IPS-20b (cell line): ENCODE results near the gene NRROS.

Source experiments
- H3K27ac ChIP-seq: one replicate; pipeline ENCODE4 v1.5.1; 2013; ENCODE audit warnings: low read length
- H3K27me3 ChIP-seq: 2 replicates; pipeline ENCODE4 v1.6.1; 2013; ENCODE audit warnings: mild to moderate bottlenecking, low read length, inconsistent platforms; ENCODE audit not compliant: insufficient read depth
- H3K36me3 ChIP-seq: 2 replicates; pipeline ENCODE4 v1.6.1; 2013; ENCODE audit warnings: low read depth, mild to moderate bottlenecking, inconsistent platforms, low read length, moderate library complexity; ENCODE audit not compliant: insufficient read depth
- H3K4me1 ChIP-seq: 2 replicates; pipeline ENCODE4 v1.6.1; 2013; ENCODE audit warnings: mild to moderate bottlenecking, control low read depth, inconsistent platforms, low read length, moderate library complexity; ENCODE audit not compliant: insufficient read depth
- H3K4me3 ChIP-seq: 2 replicates; pipeline ENCODE4 v1.5.1; 2013; ENCODE audit warnings: mild to moderate bottlenecking, low read length, inconsistent platforms
- H3K9ac ChIP-seq: 2 replicates; pipeline ENCODE4 v1.6.1; 2013; ENCODE audit warnings: low read depth, mild to moderate bottlenecking, inconsistent platforms, low read length, moderate library complexity
- H3K9me3 ChIP-seq: 2 replicates; pipeline ENCODE4 v1.6.1; 2013; ENCODE audit warnings: mild to moderate bottlenecking, low read depth, low read length, inconsistent platforms; ENCODE audit not compliant: insufficient read depth

NRROS gene

GRCh38 chr3:196640297-196641018 is 964 bp downstream of the NRROS start:
- Histone ChIP-seq H3K4me3 (peak overlapping the region; percentile 60; the same call in 1 of the 2 replicates), H3K9ac (peak overlapping the region; percentile 52; the same call in 1 of the 2 replicates), H3K36me3 (no peaks in the 10 kb centered on the region), H3K9me3 (no peaks in the 10 kb centered on the region), H3K27ac (no peak overlapping the region), H3K27me3 (peaks cover 22% of the 10 kb centered on the region), H3K4me1 (peaks cover 3% of the 10 kb centered on the region; the same call in 1 of the 2 replicates)

GRCh38 chr3:196641333-196642054 is 2.0 kb downstream of the NRROS start:
- no peak overlapping the region for H3K9ac ChIP-seq
- no peaks in the 10 kb centered on the region for H3K36me3 ChIP-seq
- peaks cover 3% of the 10 kb centered on the region; the same call in 1 of the 2 replicates for H3K4me1 ChIP-seq
- peaks cover 22% of the 10 kb centered on the region for H3K27me3 ChIP-seq
- H3K27ac ChIP-seq: no peak overlapping the region
- no peaks in the 10 kb centered on the region for H3K9me3 ChIP-seq
- no peak overlapping the region for H3K4me3 ChIP-seq

GRCh38 chr3:196642434-196642833 is 2.9 kb downstream of the NRROS start:
- H3K4me1 ChIP-seq: peaks cover 6% of the 10 kb centered on the region; the same call in 1 of the 2 replicates
- H3K4me3 ChIP-seq: no peak overlapping the region
- H3K9ac ChIP-seq: no peak overlapping the region

DNA sequence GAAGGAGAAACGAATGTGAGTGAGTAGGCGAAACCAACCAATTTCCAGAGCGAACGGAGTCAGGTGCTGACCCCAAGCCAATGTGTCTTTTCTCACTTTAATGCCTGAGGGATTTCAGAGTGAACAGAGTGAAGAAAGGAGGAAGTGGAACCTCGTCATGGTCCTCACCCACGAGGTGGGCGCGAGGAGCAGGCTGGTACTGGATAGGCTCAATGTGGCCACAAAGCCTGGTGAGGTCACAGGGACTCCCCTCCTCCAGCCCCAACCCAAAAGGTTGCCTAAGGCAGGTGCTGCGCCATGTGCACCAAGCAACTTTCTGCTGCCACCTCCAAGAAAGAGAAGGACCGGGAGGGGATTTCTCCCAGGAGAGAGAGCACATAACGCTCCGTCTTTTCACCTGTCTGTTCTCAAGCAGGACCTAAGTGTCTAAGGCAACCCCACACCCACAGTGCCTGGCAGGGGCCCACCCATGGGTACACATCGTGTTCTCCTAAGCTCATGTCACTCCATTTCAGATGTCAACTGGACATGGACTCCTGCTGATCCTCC is 3.8 kb downstream of the NRROS start:
- Histone ChIP-seq H3K27ac (no peak overlapping the region), H3K27me3 (peaks cover 22% of the 10 kb centered on the region), H3K9ac (no peak overlapping the region), H3K9me3 (no peaks in the 10 kb centered on the region), H3K4me3 (no peak overlapping the region), H3K4me1 (peaks cover 6% of the 10 kb centered on the region; the same call in 1 of the 2 replicates), H3K36me3 (no peaks in the 10 kb centered on the region)

More at GRCh38 chr3:196642434-196642833, 2.9 kb downstream of the NRROS start:
- no peak overlapping the region for H3K27ac ChIP-seq
- H3K36me3 ChIP-seq: no peaks in the 10 kb centered on the region
- H3K9me3 ChIP-seq: no peaks in the 10 kb centered on the region
- H3K27me3 ChIP-seq: peaks cover 22% of the 10 kb centered on the region

DNA sequence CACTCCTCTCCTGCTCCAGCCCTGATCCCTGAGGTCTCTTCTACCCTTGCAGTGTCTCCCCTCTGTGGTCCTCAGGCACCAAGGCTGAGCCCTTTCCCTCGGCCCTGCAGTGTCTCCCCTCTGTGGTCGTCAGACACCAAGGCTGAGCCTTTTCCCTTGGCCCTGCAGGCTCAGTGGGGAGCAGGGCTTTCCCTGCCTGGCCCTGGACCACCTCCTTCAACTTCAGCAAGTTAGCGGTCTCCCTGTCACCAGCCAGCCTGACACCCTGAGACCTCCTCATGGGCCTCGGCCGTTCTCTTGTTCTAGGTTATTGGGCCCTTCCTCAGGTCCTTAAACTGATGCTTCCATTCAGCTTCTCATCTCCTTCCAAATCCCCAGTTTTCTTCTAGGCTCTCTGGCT is 4.3 kb downstream of the NRROS start:
- Histone ChIP-seq H3K4me3 (no peak overlapping the region), H3K9ac (no peak overlapping the region), H3K36me3 (no peaks in the 10 kb centered on the region), H3K27me3 (peaks cover 18% of the 10 kb centered on the region), H3K27ac (no peak overlapping the region), H3K4me1 (peaks cover 7% of the 10 kb centered on the region; the same call in 1 of the 2 replicates), H3K9me3 (no peaks in the 10 kb centered on the region)

GRCh38 chr3:196645096-196645495 is 5.6 kb downstream of the NRROS start:
- Histone ChIP-seq H3K27ac (no peak overlapping the region), H3K4me1 (peaks cover 6% of the 10 kb centered on the region; the same call in 1 of the 2 replicates), H3K9me3 (no peaks in the 10 kb centered on the region), H3K27me3 (peaks cover 6% of the 10 kb centered on the region), H3K4me3 (no peak overlapping the region), H3K9ac (no peak overlapping the region), H3K36me3 (no peaks in the 10 kb centered on the region)

DNA sequence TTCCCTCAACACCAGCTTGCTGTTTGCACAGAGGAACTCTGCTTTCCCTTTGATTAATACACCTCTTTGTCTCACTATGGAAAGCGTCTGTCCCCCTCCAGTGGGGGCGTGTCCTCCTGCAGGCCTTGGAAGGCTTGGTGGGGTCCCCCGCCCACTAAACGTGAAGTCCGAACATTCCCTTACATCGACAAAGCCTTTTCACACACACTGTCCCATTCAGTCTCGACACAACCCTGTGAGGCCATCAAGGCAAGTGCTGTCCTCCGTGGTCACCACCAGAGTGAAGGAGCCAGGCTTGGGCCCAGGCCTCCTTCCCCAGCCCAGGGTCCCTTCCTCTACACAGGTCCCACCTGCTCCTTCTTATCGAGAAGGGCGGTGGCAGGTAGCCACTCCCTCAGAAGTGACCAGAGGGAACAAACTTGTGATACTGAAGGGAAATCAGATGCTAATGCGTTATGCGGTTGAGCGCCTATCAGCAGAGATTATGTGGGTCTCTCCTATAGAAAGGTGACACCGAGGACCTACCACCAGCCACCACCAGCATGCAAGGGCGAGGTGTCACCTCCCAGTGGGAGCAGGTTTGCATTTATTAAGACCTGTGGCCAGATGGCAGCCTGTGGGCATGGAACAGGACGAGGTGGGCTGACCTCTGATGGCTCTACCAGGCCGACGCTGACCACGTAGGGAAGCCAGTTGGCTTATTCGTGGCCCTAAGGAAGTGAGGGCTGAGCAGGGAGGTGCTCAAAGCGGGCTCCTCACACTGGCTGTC is 6.6 kb downstream of the NRROS start:
- no peak overlapping the region for H3K4me3 ChIP-seq
- no peak overlapping the region for H3K27ac ChIP-seq
- H3K36me3 ChIP-seq: no peaks in the 10 kb centered on the region
- no peak overlapping the region for H3K9ac ChIP-seq
- H3K27me3 ChIP-seq: no peaks in the 10 kb centered on the region
- no peaks in the 10 kb centered on the region for H3K9me3 ChIP-seq
- peaks cover 6% of the 10 kb centered on the region; the same call in 1 of the 2 replicates for H3K4me1 ChIP-seq

DNA sequence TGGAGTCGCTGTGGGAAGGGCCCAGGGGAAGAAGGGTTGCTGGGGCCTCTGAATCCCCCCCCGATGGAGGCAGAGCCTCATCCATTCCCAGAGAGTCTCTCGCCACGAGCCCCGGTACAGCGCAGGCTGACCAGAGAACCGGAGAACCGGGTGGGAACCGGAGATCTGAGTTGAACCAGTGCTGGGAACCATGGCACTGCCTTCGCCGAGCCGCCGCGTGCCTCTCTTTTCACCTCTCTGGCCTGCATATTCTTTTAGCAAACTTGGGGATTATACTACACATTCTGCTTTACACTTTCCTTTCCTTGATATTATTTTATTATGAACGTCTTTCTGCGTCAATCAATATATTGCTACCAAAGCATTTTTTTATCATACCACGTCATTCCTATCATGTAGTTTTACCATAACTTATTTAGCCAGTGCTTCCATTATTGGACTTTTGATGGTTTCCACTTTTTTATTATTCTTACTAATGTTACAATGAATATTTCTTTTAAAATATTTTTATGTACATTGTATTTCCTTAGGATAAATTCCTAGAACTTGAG is 7.2 kb downstream of the NRROS start:
- Histone ChIP-seq H3K27ac (peak overlapping the region; percentile 35), H3K4me1 (peaks cover 6% of the 10 kb centered on the region; the same call in 1 of the 2 replicates), H3K36me3 (no peaks in the 10 kb centered on the region), H3K9me3 (no peaks in the 10 kb centered on the region), H3K4me3 (no peak overlapping the region), H3K27me3 (no peaks in the 10 kb centered on the region), H3K9ac (no peak overlapping the region)

GRCh38 chr3:196650740-196651311 is 11.3 kb downstream of the NRROS start:
- peaks cover 6% of the 10 kb centered on the region; the same call in 1 of the 2 replicates for H3K4me1 ChIP-seq
- H3K9me3 ChIP-seq: no peaks in the 10 kb centered on the region
- no peak overlapping the region for H3K27ac ChIP-seq
- no peaks in the 10 kb centered on the region for H3K27me3 ChIP-seq
- no peak overlapping the region for H3K9ac ChIP-seq
- no peaks in the 10 kb centered on the region for H3K36me3 ChIP-seq
- H3K4me3 ChIP-seq: no peak overlapping the region

GRCh38 chr3:196651819-196652218 is 12.3 kb downstream of the NRROS start:
- Histone ChIP-seq H3K9me3 (no peaks in the 10 kb centered on the region), H3K27ac (no peak overlapping the region), H3K36me3 (no peaks in the 10 kb centered on the region), H3K4me1 (peaks cover 6% of the 10 kb centered on the region; the same call in 1 of the 2 replicates), H3K9ac (no peak overlapping the region), H3K27me3 (no peaks in the 10 kb centered on the region), H3K4me3 (no peak overlapping the region)
